Epithelial cell of esophagus (primary cell): Measurements from ENCODE around the gene PRRG4.

Experiments used
- DNase-seq: peaks from one replicate; pipeline ENCODE4 v3.0.0; 2010; ENCODE audit warnings: low read depth
- H3K4me3 ChIP-seq: 2 replicates; pipeline ENCODE4 v1.5.1; 2011; ENCODE audit warnings: mild to moderate bottlenecking, low read length, control low read depth
- TF ChIP-seq, protein P1 (sequence below): IDR thresholded peaks from 2 replicates; pipeline ENCODE4 v1.5.1; 2011; ENCODE audit warnings: low read depth, mild to moderate bottlenecking, low read length, control low read depth, inconsistent platforms; ENCODE audit not compliant: insufficient read depth; ENCODE audit errors: missing control alignments

Gene PRRG4

DNA sequence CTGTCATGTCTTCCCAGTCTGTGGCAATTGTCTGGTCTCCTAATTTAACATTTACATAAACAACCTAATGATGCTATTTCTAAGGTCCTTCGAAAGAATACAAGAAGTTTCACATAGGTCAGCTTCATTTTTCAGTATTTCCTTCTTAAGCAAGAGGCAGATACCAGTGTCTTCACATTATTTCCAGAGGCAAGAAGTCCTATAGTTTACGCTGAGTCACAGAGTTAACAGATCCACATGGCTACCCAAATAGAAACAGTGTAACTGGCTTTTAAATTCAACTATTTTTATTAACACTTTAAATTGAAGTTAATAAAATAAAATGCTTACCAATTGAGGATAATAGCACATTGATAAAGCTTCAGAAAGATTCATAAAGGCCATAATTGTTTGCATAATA lies 10.9 kb downstream of the PRRG4 start:
- H3K4me3 ChIP-seq, result no peak overlapping the region
- TF ChIP-seq, protein P1, sequence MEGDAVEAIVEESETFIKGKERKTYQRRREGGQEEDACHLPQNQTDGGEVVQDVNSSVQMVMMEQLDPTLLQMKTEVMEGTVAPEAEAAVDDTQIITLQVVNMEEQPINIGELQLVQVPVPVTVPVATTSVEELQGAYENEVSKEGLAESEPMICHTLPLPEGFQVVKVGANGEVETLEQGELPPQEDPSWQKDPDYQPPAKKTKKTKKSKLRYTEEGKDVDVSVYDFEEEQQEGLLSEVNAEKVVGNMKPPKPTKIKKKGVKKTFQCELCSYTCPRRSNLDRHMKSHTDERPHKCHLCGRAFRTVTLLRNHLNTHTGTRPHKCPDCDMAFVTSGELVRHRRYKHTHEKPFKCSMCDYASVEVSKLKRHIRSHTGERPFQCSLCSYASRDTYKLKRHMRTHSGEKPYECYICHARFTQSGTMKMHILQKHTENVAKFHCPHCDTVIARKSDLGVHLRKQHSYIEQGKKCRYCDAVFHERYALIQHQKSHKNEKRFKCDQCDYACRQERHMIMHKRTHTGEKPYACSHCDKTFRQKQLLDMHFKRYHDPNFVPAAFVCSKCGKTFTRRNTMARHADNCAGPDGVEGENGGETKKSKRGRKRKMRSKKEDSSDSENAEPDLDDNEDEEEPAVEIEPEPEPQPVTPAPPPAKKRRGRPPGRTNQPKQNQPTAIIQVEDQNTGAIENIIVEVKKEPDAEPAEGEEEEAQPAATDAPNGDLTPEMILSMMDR, result no peak
- no peak for DNase-seq

DNA sequence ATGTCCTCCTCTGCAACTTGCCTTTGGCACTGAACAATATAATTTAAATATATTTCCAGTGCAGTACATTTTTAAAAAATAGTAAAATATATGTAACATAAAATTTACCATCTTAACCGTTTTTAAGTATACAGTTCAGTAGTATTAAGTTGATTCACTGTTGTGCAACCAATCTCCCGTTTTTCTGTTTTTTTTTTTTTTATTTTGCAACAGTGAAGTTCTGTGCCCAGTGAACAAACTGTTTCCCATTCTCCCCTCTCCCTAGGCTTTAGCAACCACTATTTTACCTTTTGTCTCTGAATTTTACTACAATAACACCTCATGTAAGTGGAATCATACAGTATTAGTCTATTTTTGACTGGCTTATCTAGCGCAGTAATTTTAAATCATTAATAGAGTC lies 13.8 kb downstream of the PRRG4 start:
- TF ChIP-seq, protein P1, result no peak
- no peak for DNase-seq
- H3K4me3 ChIP-seq, result no peak overlapping the region

DNA sequence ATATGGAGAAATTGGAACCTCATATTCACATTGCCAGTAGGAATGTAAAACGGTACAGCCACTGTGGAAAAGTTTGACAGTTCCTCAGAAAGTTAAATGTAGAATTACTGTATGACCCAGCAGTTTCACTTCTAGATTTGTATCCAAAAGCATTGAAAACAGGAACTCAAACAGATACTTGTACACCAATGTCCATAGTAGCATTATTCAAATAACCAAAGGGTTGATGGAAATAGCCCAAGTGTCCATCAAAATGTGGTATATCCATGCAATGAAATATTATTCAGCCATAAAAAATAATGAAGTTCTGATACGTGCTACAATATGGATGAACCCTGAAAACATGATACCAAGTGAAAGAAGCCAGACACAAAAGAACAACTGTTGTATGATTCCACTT lies 17.8 kb downstream of the PRRG4 start:
- no peak for DNase-seq
- TF ChIP-seq, protein P1, result no peak

DNA sequence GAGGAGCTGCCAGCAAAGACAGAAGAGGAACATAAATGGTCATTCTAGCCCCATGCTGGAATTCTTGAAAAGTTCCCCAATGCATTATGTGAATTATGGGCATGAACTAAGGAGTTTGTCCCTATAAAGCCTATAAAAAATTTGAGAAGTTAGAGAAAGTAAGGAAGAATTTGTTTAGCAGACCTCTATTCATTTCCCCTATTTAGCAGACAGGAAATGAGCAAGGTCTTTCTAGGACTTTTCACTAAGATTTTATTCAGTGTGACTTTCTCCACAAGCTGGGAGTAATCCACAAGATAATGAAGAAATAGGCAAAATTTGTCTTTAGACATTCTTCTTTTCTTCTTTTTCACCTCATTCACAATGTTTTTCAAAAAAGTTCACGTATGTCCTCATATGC lies 20.0 kb downstream of the PRRG4 start:
- no peak overlapping the region for H3K4me3 ChIP-seq
- TF ChIP-seq, protein P1, result no peak
- DNase-seq, result no peak

More for the DNA sequence above, 17.8 kb downstream of the PRRG4 start:
- H3K4me3 ChIP-seq, result no peak overlapping the region

DNA sequence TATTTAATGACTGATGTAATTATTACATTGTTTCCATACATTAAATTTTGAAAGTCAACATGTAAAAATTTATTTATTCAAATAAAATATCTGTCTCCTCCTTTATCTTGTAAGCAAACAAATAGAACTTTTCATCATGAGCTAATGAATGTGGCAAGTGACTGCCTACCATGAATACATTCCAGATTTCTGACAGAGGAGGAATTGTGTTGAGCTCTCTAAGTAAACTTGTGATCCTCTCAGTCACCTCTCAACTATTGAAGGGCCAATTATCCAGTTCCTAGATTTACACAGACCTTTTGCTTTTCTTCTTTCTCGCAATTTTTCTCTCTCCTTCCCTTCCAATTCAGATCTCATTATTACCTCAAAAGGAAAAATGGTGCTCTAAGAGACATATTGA lies 21.5 kb downstream of the PRRG4 start:
- no peak for DNase-seq
- TF ChIP-seq, protein P1, result no peak
- no peak overlapping the region for H3K4me3 ChIP-seq

DNA sequence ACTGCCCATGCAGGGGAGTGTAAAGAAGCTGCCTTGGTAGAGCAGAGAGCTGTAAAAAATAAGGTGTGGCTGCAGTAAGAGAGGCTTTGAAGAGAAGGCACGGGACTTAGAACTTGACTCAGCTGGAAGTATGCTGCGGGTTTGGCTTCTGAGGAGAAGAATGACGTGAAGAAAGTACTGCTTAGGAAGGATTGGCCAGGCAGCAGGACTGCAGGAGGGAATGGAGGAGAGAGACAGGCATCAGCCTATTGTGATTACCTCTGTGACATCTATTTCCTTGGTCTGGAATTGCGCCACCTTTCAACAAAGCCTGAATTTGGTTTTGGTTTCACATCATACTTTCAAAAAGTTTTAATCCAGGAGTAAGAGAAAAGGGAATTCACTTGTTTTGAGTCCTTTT lies 22.5 kb downstream of the PRRG4 start:
- TF ChIP-seq, protein P1, result no peak
- H3K4me3 ChIP-seq, result no peak overlapping the region
- peak; percentile 64 for DNase-seq

DNA sequence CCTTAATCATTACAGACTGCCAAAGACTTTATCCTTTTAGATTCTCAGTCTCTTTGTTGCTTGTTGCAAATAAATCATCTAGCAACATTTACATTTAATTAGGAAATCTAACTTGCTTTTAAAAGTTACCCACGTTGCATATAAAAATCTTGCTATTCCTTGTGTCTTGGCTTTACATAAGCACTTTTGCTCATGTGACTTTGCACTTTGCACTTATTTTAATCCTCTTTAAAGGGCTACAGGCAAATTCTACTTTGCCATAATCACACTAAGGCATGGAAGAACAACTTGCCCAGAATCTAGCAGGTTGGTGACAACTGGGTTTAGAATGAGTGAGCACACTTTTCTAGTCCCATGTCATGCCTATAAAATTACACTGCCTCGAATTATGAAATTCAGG lies 25.9 kb downstream of the PRRG4 start:
- DNase-seq, result no peak
- TF ChIP-seq, protein P1, result no peak
- no peak overlapping the region for H3K4me3 ChIP-seq
